Stimulated activated CD8-positive, alpha-beta memory T cell treated with anti-CD3 and anti-CD28 coated beads, Interleukin-15, amount 100 ng/mL, for 1 hour (primary cell): ENCODE measurements around the gene HNF4A.
"Not testable (repeated sequence)": the region's sequence is repeated elsewhere in the genome, so short reads cannot be mapped to it uniquely, and the experiment has no call there.

Experiments used
- DNase-seq: peaks from one replicate; pipeline ENCODE4 v3.0.0-alpha.2; 2020; ENCODE audit warnings: low read depth

The HNF4A gene

DNA sequence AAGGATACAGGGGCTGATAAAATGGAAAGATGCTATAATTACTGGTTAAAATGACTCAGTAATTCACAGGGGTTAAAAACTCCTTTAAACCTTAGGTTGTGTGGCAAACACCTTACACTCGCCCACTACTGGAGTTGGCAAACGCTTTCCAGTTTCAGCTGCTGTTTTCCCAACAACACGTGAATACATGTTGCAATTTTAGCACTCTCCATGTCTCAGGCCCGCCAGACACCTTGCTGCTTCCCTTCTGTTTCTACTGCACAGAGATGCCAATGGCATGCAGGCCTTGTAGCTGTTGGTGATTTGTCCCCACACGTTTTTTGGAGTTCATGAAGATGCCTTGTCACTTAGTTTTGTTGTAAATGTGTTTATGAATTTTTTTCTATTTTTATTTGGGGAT, 114.8 kb downstream of the HNF4A start:
- no peak for DNase-seq

DNA sequence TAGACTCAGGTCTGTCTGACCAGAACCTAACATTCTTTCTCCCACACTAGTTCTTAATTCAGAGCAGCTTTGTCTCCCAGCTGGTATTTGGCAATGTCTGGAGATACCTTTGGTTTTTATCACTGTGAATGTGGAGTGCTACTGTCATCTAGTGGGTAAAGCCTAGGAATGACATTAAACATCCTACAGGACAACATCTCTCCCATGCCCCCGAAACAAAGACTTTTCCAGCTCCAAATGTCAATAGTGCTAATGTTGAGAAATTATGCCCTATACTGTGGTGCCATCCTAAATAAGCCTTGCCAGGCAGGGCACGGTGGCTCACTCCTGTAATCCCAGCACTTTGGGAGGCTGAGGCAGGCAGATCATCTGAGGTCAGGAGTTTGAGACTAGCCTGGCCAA, 116.0 kb downstream of the HNF4A start:
- no peak for DNase-seq

DNA sequence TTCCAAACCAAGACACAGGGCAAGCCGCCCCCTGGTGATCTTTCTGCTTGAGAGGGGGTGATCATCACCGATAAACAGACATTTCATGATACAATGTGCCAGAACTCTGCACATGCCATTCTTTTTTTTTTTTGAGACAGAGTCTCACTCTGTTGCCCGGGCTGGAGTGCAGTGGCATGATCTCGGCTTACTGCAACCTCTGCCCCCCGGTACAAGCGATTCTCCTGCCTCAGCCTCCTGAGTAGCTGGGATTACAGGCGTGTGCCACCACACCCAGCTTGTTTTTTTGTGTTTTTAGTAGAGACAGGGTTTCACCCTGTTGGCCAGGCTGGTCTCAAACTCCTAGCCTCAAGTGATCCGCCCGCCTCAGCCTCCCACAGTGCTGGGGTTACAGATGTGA, 116.8 kb downstream of the HNF4A start:
- DNase-seq: not testable (repeated sequence)

DNA sequence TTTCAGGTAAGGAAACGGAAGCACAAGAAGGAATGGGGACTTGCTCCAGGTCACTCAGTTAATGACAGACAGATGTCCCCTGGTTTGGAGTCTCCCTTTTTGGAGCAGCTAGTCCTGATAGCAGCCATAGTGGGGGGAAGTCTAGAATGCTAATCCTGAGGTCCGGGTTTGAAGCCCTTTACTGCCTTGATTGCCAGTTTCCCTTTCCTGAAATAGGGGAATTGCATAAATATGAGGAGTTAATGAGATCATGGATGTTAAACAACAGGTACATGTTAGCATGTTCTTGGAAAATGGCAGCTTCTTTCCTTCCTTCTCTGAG, 119.8 kb downstream of the HNF4A start:
- DNase-seq: no peak

DNA sequence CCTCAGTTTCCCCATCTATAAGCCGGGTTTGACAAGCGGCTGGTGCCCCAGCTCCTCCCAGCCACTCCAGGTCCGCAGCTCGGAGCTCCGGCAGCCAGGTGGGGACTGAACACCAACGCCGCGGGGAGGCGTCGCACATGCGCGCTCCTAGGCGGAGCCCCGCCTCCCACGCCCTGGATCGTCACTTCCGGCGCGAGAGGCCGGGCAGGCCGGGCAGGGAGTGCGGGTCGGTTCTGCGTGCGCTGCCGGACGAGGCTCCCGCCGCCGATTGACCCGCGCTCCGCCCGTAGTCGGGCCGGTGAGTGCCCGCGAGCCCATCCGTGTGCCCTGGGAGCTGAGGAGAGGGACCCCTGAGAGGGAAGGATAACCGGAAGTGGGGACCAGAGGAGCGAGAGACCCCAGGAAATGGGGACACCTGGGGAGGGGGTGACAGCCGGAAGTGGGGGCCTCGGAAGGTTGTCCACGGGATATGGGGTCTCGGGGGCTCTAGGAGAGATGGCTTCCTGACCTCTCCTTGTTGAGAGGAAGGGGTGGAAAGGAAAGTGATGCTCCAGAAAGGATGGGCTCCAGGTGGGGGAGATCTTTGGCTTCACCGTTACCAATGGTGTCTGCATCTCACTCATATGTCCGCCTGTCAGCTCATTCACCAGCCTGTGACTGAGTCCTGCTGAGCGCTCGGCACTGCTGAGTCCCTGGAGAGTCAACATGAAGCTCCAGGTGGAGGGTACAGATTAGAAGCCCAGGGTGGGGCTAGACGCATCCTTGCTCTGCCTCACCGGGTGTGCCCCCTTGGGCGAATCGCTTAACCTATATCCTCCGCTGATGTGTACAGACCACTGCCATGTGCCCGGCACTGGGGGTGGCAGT, 120.4 kb downstream of the HNF4A start, which contains the start of gene TTPAL:
TTPAL (plus strand) TSS at position 181 of the 867 bp plus-strand sequence. CDS start 4,126 bp downstream, outside the sequence.
- peak; percentile 74 for DNase-seq

DNA sequence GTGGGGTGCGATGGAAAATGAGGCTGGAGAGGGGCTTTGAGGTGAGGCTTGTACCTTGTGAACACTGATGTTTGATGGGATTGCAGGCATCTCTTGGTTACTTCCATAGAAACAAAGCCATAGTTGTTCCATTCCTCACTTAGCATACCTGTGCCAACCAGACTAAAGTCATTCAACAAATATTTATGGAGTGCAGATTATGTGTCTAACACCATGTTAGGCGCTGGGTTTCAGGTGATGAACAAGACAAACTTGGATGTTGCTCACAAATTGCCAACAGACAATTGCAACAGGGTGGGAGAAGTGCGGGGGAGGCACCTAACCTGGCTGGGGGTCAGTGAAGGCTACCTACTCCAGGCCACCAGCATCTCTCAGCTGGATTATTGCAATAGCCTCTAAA, 121.7 kb downstream of the HNF4A start:
- no peak for DNase-seq

DNA sequence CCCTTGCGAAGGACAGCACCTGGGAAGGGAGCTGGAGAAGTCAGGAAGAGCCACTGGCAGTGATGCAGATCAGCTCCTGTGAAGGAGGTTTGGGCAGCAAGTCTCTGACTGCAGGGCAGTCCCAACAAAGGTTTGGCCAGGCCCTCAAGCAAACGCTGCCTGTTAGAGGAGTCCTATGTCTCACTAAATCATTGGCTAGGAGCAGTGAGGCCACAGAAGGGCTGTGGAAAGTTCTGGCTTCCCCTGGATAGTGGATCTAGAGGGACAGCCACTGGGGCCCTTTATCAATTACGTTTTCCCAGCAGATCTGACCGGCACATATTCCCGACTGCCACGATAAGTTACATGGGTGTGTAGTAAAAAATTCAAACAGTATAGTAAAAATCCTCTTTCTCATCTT, 122.7 kb downstream of the HNF4A start:
- no peak for DNase-seq

DNA sequence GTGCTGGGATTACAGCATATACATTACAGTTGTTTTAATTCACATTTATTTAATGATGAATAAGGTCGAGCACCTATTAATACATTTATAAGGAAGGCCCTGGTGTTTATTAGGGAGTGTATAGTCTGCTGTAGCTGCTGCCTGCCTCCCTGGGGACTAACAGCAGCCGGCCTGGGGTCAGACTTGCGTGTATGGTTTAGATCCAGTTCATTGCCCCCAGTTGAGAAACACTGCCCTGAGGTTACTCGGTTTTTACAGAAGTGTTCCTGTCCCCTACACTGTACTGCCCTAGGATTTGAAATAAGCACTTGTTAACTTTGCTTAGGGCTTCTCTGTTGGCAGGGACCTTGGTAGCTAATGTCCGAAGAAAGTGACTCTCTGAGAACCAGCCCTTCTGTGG, 124.1 kb downstream of the HNF4A start:
- DNase-seq: no peak

DNA sequence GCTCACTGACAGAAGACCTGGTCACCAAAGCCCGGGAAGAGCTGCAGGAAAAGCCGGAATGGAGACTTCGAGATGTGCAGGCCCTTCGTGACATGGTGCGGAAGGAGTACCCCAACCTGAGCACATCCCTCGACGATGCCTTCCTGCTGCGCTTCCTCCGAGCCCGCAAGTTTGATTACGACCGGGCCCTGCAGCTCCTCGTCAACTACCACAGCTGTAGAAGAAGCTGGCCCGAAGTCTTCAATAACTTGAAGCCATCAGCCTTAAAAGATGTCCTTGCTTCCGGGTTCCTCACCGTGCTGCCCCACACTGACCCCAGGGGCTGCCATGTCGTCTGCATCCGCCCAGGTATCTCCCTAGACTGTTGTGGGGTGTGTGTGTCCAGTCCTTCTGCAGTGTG, 124.6 kb downstream of the HNF4A start:
- no peak for DNase-seq

DNA sequence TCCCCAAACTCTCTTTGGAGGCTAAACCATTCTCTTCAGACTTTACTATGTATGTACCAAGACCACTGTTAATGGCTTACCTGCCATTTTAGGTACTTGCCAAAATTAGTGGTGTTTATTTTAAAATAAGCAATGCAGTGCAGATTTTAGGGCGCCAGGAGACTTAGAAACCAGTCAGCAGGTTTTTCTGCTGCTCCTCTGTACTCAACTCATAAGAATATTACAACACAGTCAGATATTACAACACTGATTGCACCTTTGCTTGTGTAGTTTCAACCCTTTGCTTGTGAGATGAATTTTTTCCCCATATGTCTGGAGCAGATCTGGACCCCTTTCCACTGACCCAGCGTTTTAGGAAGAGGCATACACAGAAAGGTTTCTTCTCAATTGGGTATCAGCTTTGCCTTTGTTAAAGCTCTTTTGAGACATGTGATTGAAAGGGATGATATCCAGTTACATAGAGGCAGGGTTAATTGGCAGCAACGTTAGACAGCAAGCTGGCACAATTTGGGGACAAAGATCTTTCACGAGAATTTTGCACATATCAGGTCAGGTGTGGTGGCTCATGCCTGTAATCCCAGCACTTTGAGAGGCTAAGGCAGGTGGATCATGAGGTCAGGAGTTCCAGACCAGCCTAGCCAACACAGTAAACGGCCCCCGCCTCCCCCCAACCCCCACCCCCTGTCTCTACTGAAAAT, 126.4 kb downstream of the HNF4A start:
- no peak for DNase-seq

DNA sequence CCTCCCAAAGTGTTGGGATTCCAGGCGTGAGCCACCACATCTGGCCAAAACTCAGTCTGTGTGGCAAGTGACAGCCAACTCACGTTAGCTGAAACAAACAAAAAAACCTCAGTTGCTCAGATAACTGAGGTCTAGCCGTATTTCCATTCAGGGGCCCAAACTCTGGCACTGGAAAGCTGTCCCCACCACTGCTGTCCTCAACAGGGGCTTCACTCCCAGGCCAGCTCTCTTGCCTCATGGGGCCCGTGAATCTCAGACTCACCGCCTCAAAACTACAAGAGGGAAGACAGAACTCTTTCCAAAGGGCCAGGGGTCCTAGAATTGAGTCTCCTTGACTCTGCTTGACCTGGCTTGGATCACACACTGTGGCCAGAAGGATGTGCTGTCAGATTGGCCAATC, 127.6 kb downstream of the HNF4A start:
- no peak for DNase-seq
